ENCODE measurements around the gene NOTCH1.

DNA sequence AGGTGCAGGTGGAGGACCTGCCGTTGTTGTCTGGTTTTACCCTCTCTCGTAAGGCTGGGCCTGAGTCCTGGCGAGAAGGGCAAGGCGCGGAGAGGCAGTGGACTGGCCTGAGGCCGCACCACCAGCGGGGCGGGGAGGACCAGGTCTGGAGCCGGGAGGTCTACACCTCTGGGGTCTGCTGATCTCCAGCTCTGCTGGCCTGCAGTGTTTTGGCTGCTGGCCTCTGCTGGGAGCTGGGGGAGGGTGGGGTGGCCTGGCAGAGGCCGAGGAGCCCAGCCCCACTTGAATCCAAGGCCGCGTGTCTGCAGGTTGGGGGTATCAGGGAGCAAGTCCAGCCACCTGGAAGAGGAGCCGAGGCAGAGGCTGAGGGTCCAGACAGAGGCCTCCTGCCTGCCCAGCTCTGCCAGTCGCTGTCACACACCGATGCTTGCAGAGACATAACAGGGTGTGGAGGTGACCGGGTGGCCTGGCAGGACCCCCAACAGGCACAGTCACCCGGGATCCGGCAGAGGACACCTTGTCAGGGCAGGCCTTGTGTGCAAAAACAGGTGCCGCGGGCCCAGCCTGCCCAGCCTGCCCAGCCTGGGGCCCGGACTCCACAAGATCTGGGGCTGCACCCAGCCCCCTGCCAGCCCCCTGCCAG lies 29.9 kb upstream of the NOTCH1 start:
- TF ChIP-seq, protein P1, sequence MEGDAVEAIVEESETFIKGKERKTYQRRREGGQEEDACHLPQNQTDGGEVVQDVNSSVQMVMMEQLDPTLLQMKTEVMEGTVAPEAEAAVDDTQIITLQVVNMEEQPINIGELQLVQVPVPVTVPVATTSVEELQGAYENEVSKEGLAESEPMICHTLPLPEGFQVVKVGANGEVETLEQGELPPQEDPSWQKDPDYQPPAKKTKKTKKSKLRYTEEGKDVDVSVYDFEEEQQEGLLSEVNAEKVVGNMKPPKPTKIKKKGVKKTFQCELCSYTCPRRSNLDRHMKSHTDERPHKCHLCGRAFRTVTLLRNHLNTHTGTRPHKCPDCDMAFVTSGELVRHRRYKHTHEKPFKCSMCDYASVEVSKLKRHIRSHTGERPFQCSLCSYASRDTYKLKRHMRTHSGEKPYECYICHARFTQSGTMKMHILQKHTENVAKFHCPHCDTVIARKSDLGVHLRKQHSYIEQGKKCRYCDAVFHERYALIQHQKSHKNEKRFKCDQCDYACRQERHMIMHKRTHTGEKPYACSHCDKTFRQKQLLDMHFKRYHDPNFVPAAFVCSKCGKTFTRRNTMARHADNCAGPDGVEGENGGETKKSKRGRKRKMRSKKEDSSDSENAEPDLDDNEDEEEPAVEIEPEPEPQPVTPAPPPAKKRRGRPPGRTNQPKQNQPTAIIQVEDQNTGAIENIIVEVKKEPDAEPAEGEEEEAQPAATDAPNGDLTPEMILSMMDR (conservative IDR thresholded peaks at IDR 0.05 in 1 of 2, IDR thresholded peaks at IDR 0.05 in 1 of 2; ENCODE audit: low read depth in 1 of 2, low read length in 2 of 2), result no peak
- TF ChIP-seq EZH2 (IDR thresholded peaks at IDR 0.05; ENCODE audit: low read length, missing control alignments), result no peak
